GM18858 (cell line): ENCODE data around the gene SCN1A.
"Not testable (repeated sequence)": the region's sequence is repeated elsewhere in the genome, so short reads cannot be mapped to it uniquely, and the experiment has no call there.

Experiments
- ATAC-seq: cut with Tn5 transposase; IDR thresholded peaks from one replicate; pipeline ENCODE4 v1.9.1; 2021; ENCODE audit not compliant: unreplicated experiment

SCN1A gene

GRCh38 chr2:165989851-165990250, 138.0 kb downstream of the SCN1A start:
- ATAC-seq: no peak

GRCh38 chr2:165985120-165985519, 142.7 kb downstream of the SCN1A start:
- ATAC-seq: no peak

- not testable (repeated sequence) for ATAC-seq
Observed at GRCh38 chr2:165972161-165972560, 155.7 kb downstream of the SCN1A start.

- ATAC-seq: no peak
Observed at GRCh38 chr2:165970663-165971062, 157.2 kb downstream of the SCN1A start.

GRCh38 chr2:165969227-165969626, 158.6 kb downstream of the SCN1A start:
- no peak for ATAC-seq

- no peak for ATAC-seq
Observed at GRCh38 chr2:165967746-165968145, 160.1 kb downstream of the SCN1A start.

GRCh38 chr2:165961818-165962217, 166.0 kb downstream of the SCN1A start:
- no peak for ATAC-seq

GRCh38 chr2:165959371-165959770, 168.4 kb downstream of the SCN1A start:
- no peak for ATAC-seq

- ATAC-seq: no peak
Observed at GRCh38 chr2:165958313-165958960, 169.4 kb downstream of the SCN1A start.

- ATAC-seq: no peak
Observed at GRCh38 chr2:165957030-165957675, 170.7 kb downstream of the SCN1A start.

GRCh38 chr2:165953655-165954606, 173.9 kb downstream of the SCN1A start, which contains the start of gene TTC21B:
Gene TTC21B (minus strand): TSS chr2:165953776. CDS start chr2:165953705, 71 bp downstream.
- ATAC-seq: peak; percentile 79

GRCh38 chr2:165953306-165953654, 174.5 kb downstream of the SCN1A start:
- ATAC-seq: peak; percentile 11

- ATAC-seq: no peak
Observed at GRCh38 chr2:165952741-165953211, 175.0 kb downstream of the SCN1A start.

- ATAC-seq: no peak
Observed at GRCh38 chr2:165952085-165952484, 175.7 kb downstream of the SCN1A start.

GRCh38 chr2:165950438-165950837, 177.4 kb downstream of the SCN1A start:
- no peak for ATAC-seq

- no peak for ATAC-seq
Observed at GRCh38 chr2:165941827-165942226, 186.0 kb downstream of the SCN1A start.

- no peak for ATAC-seq
Observed at GRCh38 chr2:165938237-165938636, 189.6 kb downstream of the SCN1A start.
